SIG-M5 treated with dmso at 0.1 percent for 504 hours (cell line): ENCODE data around the gene TCF7L2.
"Not testable (repeated sequence)": the region's sequence is repeated elsewhere in the genome, so short reads cannot be mapped to it uniquely, and the experiment has no call there.

Experiments used
- DNase-seq: peaks from one replicate; lab custom pipeline; 2025; ENCODE audit not compliant: unreplicated experiment; lab: John Stamatoyannopoulos, UW

The TCF7L2 gene

DNA sequence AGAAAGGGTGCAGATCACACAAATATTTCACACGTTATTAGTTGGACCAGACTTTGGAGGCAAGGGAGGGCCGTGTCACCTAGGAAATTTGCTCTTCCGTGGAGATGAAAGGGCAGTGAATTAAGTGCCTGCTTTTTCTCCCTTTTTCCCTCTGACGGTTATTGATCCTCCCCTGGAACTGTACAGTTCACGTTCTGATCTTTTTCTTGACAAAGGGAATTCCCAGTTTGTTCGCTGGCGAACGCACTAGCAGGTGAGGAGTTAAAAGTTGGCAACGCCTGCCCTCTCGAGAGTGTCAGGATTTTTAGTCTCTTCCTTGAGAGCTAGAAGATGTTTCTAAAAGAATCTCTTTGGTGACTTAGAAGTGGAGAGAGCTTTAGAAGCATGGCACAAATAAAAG lies 111.5 kb downstream of the TCF7L2 start:
- DNase-seq, result no peak

DNA sequence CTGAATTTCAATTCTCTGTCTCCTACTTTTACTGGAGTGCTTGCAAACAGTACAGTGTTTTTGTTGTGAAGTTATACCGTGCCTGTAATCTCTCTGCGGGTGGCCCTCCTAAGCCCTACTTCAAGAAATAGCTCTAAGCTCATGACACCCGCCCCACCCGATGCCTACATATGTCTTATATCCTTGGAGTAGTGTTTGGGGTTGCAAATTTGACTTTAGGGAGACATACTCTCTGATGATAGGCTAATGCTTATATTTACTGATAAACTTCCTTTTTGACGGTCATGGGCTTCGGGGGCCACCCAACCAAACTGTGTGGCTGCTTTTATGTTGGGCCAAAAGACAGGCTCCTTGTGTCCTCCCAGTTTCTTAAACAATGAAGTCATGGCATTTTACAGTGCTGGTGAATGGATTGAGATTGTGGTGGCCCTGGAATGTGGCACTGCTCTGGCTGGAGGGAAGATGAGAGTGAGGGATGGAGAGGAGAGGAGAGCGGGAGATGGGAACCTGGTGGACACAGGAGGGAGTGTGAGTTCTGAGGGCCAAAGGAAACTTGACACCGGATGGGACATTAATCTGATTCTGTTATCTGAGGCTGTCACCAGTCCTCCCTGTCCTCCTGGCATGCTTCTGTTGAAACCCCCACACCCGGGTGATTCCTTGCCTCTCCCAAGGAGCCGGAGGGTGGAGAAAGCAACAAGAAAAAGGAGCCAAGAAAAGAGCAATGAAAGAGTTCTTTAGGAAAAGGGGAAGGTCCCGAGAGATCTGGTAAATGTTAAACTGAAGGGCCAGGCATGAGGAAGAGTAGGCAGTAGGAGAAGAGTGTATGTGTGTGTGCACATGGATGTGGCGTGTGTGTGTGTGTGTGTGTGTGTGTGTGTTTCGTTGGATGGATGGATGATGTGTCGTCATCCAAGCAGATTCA lies 113.3 kb downstream of the TCF7L2 start:
- no peak for DNase-seq

GRCh38 chr10:113064039-113064438 lies 114.0 kb downstream of the TCF7L2 start:
- no peak for DNase-seq

DNA sequence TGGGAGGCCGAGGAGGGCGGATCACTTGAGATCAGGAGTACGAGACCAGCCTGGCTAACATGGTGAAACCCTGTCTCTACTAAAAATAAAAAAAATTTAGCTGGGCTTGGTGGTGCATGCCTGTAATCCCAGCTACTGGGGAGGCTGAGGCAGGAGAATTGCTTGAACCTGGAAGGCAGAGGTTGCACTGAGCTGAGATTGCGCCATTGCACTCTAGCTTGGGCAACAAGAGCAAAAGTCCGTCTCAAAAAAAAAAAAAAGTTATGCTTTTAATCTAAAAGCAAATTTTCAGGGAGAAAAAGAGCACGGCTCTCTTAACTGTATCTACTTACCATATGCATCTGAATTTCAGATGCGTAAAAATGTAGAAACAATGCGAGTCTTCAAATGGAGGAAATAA lies 116.1 kb downstream of the TCF7L2 start:
- not testable (repeated sequence) for DNase-seq

DNA sequence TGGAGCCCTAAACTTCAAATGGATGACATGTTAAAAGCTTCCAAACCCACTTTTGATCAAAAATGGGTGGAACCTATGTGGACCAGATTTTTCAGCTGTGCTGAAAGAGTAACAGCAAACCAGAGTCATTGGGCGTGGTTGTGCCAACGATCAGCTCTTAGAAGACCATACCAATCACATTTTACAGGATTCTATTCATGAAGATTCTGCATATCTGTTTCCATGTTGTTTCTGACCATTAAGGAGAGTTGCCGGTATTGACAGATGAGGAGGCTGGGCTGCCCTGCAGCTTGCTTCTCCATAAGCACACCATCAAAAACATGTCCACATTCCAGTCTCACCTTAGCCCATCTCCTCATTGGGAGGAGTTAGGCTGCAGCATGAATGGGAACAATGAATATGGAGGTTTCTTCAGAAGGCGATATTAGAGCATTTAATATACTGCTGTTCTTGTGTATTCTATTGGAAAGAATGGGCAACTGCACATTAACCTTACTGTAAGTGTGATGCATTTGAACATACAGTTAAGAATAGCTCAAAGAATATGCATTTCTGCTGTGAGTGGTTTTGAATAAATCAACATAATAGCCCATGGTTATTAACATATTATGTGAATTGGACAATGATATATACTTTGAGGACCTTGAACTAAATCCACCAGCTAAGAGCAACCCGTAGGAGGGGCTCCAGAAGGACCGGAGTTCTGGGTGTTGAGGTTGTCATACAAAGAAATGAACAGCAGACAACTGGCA lies 116.7 kb downstream of the TCF7L2 start:
- no peak for DNase-seq

DNA sequence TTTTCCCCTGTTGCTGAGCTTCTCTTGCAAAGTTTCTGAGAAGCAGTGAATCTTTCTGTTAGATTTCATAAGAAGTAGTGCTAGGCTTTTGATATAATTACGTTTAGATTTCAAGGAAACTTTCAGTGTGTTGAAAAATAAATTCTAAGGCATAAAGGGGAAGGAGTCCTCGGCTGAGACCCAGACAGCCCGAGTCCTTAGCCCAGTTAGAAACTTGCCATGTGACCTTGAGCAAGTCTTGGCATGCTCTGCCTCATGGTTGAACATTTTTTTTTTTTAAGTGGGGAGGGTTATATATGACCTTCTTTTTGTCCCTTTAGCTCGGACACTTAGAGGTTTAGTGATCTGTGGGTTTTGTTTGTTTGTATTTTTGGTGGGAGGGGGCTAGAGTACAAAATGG lies 117.5 kb downstream of the TCF7L2 start:
- DNase-seq, result no peak

DNA sequence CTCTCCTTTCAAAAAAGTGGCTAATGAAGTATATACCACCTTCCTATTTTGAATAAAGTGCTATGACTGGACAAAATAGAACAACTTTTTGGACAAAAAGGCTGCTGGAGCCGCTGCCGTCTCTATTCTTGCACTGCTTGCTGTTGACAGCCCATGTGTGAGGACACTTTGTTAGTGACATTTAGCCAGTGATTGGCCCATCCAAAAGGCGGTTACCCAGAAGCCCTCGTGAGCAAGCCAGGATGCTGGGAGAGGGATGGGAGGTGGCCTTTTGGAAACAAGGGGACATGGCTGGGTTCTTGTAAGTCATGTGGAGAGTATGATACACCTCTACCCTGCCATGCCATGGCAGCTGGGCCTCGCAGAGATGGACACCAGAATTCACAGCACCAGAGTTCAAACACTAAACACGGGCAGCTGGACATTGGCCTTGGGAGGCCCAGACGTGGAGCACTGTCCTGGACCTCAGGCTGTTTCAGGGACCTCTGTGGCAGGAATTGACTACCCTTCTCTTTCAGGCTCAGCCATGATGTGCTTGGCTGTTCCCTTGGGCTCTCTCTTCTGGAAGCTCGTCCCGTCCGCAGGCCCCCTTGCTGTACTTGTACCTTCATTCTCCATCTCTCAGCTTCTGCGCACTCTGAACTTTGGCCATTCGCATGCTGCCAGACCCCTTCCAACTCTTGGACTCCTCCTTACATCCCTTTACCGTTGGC lies 118.3 kb downstream of the TCF7L2 start:
- no peak for DNase-seq

DNA sequence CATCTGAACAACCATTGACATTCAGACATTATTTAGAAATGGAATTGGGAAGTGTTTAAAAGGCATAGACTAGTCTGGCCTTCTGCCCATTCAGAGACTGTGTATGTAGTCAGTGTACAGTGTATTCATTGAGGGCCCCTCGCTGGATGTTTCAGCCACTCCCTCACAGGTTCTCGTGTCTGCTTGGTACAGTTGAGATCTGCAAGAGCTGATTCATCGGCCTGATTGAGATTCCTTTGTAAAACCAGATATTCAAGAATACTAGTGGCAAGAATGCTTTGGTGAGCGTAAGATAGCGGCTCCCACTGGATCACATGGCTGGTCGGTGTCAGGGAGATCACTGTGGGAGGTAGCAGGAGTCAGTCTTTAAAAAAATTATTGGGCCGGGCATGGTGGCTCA lies 119.5 kb downstream of the TCF7L2 start:
- DNase-seq, result no peak

DNA sequence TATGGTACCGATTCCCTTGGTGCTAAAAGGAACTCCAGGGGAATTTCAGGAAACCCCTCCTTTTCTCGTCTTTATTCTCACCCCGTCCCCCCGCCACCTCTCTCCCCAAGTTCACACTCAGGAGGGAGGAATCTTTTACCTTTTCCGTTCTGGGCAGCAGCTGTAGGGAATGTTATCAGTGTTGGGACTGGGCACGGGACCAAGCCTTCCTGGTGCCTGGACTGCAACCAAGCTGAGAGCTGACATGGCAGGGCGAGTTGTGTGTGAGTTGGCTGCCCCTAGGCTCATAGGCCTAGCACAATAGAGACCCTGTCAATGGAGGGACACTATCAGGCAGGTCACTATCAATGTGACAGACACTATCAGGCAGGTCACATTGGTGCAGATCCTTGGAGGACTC lies 121.4 kb downstream of the TCF7L2 start:
- DNase-seq, result no peak

DNA sequence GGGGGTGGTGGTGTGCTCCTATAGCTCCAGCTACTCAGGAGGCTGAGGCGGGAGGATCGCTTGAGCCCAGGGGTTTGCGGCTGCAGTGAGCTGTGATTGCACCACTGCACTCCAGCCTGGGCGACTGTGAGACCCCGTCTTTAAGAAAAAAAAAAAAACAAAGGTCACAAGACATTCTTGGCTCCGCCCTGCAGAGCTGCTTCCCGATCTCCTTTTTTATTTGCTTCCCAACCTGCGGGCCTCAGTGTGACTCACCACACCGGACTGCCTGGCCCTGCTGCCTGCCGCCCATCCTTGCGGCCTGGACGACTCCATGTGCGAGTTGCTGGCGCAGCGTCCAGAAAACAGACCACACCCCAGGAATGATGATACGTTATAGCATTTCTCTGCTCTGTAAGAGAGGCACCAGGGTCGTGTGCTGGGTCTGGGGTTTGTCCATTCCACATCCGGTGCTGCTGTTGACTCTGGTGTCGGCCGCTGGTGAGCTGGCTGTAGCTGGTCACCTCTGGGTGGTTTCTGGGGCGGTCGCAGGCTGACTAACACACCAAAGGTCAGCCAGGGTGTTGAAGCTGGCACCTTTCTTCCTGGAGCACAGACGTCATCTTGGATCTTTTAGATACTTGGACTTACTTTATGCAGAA lies 123.6 kb downstream of the TCF7L2 start:
- peak; percentile 1 for DNase-seq

DNA sequence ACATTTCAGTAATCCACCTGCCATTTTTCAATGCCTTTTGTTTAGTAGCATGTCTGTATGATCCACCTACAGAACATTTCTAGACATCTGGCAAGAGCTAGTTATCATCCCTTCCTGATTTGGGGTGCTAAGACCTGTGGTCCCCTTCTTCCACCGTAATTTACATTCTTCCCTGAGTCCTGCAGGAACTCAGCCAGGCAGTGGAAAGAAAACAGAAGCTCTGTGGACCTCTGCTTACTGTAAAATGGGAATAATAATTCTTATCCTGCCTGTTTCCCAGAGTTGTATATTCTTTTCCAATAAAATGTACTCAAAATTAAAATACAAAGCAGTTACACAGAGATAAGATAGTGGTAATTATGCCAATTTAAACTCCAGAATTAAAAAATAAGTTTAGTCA lies 126.9 kb downstream of the TCF7L2 start:
- DNase-seq, result no peak

GRCh38 chr10:113078282-113078907 lies 128.3 kb downstream of the TCF7L2 start:
- DNase-seq, result no peak

GRCh38 chr10:113080061-113080924 lies 130.2 kb downstream of the TCF7L2 start:
- DNase-seq, result no peak

GRCh38 chr10:113080925-113081229 lies 130.8 kb downstream of the TCF7L2 start:
- DNase-seq, result no peak

DNA sequence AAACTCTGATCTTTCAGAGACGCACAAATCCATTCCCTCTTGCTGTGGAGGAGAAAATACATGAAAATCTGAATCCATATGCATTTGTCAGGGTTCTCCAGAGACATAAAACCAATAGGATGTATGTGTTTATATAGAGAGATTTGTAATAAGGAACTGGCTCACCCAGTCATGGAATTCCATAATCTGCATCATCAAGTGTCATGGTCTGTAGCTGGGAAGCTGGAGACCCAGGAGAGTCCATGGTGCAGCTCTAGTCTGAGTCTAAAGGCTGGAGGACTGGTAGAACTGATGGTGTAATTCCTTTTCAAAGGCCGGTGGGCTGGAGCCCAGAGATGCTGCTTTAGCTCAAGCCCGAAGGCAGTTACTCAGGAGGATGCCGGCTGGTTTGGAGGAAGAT lies 134.0 kb downstream of the TCF7L2 start:
- no peak for DNase-seq

DNA sequence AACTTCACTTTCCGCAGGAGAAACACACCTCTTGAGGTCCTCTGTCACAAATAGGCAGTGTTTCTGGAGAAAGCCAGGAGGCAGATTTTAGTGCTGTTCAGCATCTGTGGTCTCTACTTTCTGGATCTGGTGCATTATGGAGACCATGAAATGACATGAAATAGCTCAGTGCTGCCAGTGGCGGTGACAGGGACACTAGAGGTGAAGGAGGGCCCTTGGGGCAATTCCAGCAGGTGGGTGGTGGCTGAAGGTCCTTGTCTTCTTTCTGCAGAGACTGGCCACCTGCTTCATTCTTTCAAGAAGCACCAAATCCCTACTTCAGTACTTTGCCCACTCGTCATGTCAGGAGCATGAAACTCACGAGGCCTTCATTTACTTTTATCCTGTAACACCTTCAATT lies 135.7 kb downstream of the TCF7L2 start:
- DNase-seq, result no peak

- no peak for DNase-seq
Observed at GRCh38 chr10:113086282-113086681, 136.2 kb downstream of the TCF7L2 start.

DNA sequence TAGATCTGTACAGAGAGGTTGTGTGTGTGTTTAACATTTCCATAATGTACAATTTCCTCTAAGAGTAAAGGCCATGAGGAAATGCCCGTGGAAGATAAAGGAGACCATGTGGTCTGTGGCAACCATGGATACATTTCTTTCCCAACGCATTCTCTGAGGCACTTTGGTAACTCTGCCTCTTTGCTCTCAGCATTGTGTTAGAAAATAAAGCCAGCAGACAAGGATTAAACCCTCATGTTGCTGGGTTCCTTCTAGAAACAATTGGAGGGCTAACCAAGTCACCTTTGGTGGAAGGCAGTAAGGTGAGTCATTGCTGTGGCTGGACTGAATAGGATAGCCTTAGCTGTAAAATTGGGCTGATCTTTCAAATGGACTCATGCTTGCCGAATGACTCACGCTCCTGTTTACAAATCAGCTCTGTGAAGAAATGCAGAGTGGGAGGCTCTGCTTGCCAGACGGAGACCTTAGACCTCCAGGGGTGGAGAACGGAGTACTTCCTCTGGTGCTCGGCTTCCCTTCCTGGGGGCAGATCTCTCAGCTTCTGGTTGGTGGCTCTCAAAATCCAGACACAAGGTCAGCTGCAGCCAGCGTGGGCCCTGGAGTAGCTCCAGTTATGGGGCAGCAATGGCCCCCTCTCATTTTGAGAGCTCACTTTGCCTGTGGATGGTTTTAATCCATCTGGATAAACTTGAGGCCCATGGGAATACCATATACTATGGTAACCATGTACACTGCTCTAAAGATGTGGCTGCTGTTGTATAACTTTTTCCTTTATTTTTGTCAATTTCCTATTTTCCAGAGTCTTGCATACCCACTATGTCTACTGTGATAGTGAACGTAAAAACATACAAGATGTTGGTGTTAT lies 137.3 kb downstream of the TCF7L2 start:
- peak; percentile 79 for DNase-seq

- DNase-seq, result no peak
Observed at GRCh38 chr10:113088194-113088593, 138.1 kb downstream of the TCF7L2 start.
